Upper lobe of left lung (tissue), 4 donors: ENCODE measurements around the gene TBC1D5.

Source experiments
- CTCF ChIP-seq, 6 experiments: fragments of 450-650 bp in 4 of 6; fragments of 200-600 bp in 2 of 6; sonication (generic) in 2 of 6; IDR thresholded peaks; one replicate each; pipeline ENCODE4 v1.5.1; 2016 to 2019; ENCODE audit warnings: antibody characterized with exemption in 6 of 6
- POLR2A ChIP-seq, 4 donors: fragments of 450-650 bp; IDR thresholded peaks; one replicate each; pipeline ENCODE4 v1.5.1; 2016 to 2017; ENCODE audit warnings: antibody characterized with exemption in 4 of 4, mild to moderate bottlenecking in 2 of 4

- TF ChIP-seq CTCF (IDR thresholded peaks at IDR 0.05) (no peak), POLR2A (IDR thresholded peaks at IDR 0.05) (no peak)
Observed at GRCh38 chr3:17733768-17734167, 8.7 kb downstream of the TBC1D5 start.
